Mucosa of descending colon (tissue), 3 donors: Measurements from ENCODE around the gene BARX2. TPM values are rescaled to one million over a fixed set of nuclear protein-coding genes. Genes with fewer than 3 reads are reported as not detected.
A peak's percentile ranks its signal among the peaks of the same experiment; 100 is the strongest.

Source experiments
- ATAC-seq: fragments of 200-7000 bp; cut with Tn5 transposase; one replicate; pipeline ENCODE4 v1.9.1; 2020; ENCODE audit warnings: mild to moderate bottlenecking, moderate library complexity
- DNase-seq, 3 donors: peaks; one replicate each; pipeline ENCODE4 v3.0.0-alpha.2; 2020
- H3K36me3 ChIP-seq: fragments of 200-600 bp; one replicate; pipeline ENCODE4 v1.8.0; 2021; ENCODE audit warnings: low read depth, mild to moderate bottlenecking
- H3K4me1 ChIP-seq: fragments of 200-600 bp; one replicate; pipeline ENCODE4 v1.8.0; 2021; ENCODE audit warnings: low read depth, mild to moderate bottlenecking
- H3K4me3 ChIP-seq: fragments of 200-600 bp; one replicate; pipeline ENCODE4 v1.8.0; 2021; ENCODE audit warnings: mild to moderate bottlenecking
- H3K9me3 ChIP-seq: fragments of 200-600 bp; one replicate; pipeline ENCODE4 v1.8.0; 2021; ENCODE audit warnings: mild to moderate bottlenecking
- CTCF ChIP-seq: fragments of 200-600 bp; IDR thresholded peaks from one replicate; pipeline ENCODE4 v1.8.0; 2022; ENCODE audit warnings: antibody characterized with exemption, mild to moderate bottlenecking
- intact Hi-C, 2 donors: fragments of 100-400 bp; cut with DNase I in 1 of 2; cut with micrococcal nuclease in 1 of 2; formaldehyde crosslinking; loops; one replicate each; pipeline versions ENCODE4 v1.11.0 to v1.11.1; 2022; cut with DNase I, micrococcal nuclease
- total RNA-seq, 3 donors: library from RNA; stranded (reverse); fragmentation: NEBNext Ultra II Directional in 2 of 3; extraction: Animal tissue kit (Norgen Biotek cat#: 25700) in 2 of 3; gene quantifications; one replicate each; pipeline versions ENCODE4 v1.2.1 to v1.2.4, GENCODE V29; 2021 to 2023
- donor health status: DM: no; HTN: no; CAD: no; lungs with moderate emphysema.
- donor health status: DM: no; HTN: no; CAD: no.
- donor health status: DM: no; HTN: yes; CAD: no.

BARX2 gene
- total RNA-seq, 3 donors from 2014 or later: 10.8 to 25.6 (median 24.6) TPM

GRCh38 chr11:129374993-129375750 lies 476 bp upstream of the BARX2 start:
- Histone ChIP-seq H3K4me3 (peak overlapping the region; percentile 24), H3K36me3 (no peaks in the 10 kb centered on the region), H3K9me3 (no peaks in the 10 kb centered on the region), H3K4me1 (peaks cover 7% of the 10 kb centered on the region)
- DNase-seq: peak; percentile 79 to 87 (median 83)
- no peak for TF ChIP-seq CTCF
- ATAC-seq: peak; percentile 83
- intact Hi-C loops: no loop called here

GRCh38 chr11:129376658-129377341 lies 1.2 kb downstream of the BARX2 start:
- no peaks in the 10 kb centered on the region for H3K36me3 ChIP-seq
- H3K4me3 ChIP-seq: no peak overlapping the region
- intact Hi-C loops: no loop called here
- H3K9me3 ChIP-seq: no peaks in the 10 kb centered on the region
- H3K4me1 ChIP-seq: peaks cover 7% of the 10 kb centered on the region
- no peak for TF ChIP-seq CTCF
- DNase-seq (no peak), ATAC-seq (no peak)

GRCh38 chr11:129377739-129378138 lies 2.1 kb downstream of the BARX2 start:
- no peak overlapping the region for H3K4me3 ChIP-seq
- TF ChIP-seq CTCF: no peak
- H3K4me1 ChIP-seq: peaks cover 7% of the 10 kb centered on the region
- no peaks in the 10 kb centered on the region for H3K9me3 ChIP-seq
- ATAC-seq (peak; percentile 56), DNase-seq (peak in 1 of 3 donors; percentile 19)
- intact Hi-C loops: no loop called here
- no peaks in the 10 kb centered on the region for H3K36me3 ChIP-seq

- DNase-seq (no peak), ATAC-seq (no peak)
- Histone ChIP-seq H3K4me3 (no peak overlapping the region), H3K4me1 (no peaks in the 10 kb centered on the region), H3K9me3 (no peaks in the 10 kb centered on the region), H3K36me3 (no peaks in the 10 kb centered on the region)
- TF ChIP-seq CTCF: no peak
- intact Hi-C loops: no loop called here
These were observed 4.8 kb downstream of the BARX2 start for GRCh38 chr11:129380413-129380812.

- no peaks in the 10 kb centered on the region for H3K36me3 ChIP-seq
- ATAC-seq (no peak), DNase-seq (no peak)
- no peaks in the 10 kb centered on the region for H3K9me3 ChIP-seq
- H3K4me3 ChIP-seq: no peak overlapping the region
- no peaks in the 10 kb centered on the region for H3K4me1 ChIP-seq
- no peak for TF ChIP-seq CTCF
- intact Hi-C loops: no loop called here
These were observed 6.9 kb downstream of the BARX2 start for GRCh38 chr11:129382583-129382982.
